Measurements from ENCODE around the gene CTSA.
"Not testable (repeated sequence)": the region's sequence is repeated elsewhere in the genome, so short reads cannot be mapped to it uniquely, and the experiment has no call there.

The CTSA gene

DNA sequence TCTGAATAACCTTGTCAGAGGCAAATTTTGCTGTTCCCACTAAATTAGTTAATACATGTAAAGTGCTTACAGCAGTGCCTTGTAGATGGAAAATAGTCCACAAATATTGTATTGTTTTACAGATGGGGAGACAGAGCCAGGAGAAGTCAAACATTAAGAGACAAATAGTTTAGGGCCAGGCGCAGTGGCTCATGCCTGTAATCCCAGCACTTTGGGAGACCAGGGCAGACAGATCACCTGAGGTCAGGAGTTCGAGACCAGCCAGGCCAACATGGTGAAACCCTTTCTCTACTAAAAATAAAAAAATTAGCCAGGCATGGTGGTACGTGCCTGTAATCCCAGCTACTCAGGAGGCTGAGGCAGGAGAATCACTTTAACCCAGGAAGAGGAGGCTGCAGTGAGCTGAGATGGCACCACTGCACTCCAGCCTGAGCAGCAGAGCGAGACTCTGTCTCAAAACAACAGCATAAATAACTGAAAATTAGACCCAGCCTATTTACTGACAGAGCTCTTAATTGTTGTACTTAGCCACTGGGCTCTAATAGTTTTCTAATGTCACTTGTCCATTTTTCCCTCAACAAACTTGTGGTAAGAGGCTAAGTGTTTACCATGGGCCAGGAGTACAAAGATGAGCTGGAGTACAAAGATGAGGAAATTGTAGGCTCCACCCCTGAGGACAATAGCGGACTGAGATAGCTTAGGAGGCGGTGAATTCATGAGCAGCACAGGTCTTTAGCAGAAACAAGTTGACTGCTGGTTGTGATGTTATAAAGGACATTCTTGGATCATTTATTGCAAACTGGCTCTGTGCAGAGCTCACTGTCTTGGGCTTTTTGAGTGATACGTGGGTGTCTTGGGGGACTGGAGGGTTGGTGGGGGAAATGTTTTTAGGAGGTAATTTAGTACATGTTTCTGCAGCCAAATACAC lies 27.3 kb upstream of the CTSA start:
- H3K4me3 ChIP-seq (ENCODE audit: low read depth, low read length) = no peak overlapping the region

DNA sequence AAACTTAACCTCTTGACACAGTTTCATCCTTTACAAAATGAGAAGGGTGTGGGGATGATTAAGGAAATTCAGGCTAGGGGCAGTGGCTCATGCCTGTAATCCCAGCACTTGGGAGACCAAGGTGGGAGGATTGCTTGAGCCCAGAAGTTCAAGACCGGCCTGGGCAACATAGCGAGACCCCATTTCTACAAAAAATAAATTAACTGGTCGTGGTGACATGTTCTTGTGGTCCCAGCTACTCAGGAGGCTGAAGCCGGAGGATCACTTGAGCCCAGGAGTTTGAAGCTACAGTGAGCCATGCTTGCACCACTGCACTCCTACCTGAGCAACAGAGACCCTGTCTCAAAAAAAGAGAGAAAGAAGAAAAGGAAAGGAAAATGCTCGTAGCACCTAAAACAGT lies 24.7 kb upstream of the CTSA start:
- no peak overlapping the region for H3K4me3 ChIP-seq (ENCODE audit: low read depth, low read length)

DNA sequence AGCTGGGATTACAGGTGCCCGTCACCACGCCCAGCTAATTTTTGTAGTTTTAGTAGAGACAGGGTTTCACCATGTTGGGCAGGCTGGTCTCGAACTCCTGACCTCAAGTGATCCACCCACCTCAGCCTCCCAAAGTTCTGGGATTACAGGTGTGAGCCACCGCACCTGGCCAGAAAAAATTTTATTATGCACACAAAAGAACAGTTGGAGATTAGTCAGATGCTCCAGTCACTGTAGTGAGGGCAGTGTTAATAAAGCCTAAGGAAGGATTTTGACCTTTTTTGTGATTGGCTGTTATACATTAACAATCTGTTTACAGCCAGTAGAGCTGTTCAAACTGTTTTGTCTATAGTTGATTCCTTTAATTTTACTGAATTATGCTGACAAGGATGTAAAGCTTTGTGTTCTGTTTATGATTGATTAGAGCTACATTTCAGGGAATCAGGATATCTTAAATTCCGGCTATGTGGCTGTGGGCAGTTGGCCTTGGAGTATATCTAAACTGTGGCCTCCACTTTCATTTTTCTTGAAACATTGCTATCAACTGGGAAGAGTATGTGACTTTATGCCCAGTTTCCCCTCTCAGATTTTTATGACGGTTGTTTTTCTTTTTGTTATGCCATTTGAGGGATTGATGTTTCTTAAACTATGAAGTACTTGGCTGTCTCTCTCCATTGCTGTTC lies 23.9 kb upstream of the CTSA start:
- H3K4me3 ChIP-seq (ENCODE audit: low read depth, low read length) = no peak overlapping the region

DNA sequence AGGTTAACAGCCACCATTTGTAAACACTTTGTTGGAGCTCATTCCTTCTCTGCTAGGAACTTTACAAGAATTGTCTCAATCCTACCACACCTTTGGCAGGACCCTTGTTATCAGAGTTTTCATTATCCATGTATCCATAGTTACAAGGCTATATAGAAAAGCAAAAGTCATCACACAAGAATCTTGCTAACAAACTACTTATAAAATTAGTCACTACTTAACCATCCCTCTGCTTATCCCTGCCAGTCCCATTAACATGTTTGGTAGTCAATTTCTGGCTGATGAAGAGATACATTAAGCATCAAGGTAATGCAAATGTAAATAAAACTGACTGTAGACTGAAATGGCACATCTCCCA lies 23.3 kb upstream of the CTSA start:
- H3K4me3 ChIP-seq (ENCODE audit: low read depth, low read length) = no peak overlapping the region

DNA sequence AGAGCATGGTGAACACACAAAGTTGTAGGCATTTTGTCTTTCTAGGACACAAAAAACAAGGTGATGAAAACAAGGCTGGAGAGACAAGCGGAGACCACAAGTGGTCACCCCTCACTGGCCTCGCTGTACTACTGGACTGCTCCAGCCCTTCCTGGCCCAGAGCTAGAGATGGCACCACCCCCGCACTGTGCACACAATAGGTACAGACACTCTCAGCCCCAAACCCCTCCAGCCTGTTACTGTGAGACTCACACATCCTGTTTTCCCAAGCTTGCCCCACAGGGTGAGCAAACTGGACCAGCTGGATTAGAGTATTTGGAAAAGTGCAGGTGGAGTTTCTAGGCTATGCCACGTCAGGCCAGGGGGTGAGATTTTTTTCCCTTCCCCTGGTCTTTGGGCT lies 18.5 kb upstream of the CTSA start:
- H3K4me3 ChIP-seq (ENCODE audit: low read depth, low read length) = no peak overlapping the region

DNA sequence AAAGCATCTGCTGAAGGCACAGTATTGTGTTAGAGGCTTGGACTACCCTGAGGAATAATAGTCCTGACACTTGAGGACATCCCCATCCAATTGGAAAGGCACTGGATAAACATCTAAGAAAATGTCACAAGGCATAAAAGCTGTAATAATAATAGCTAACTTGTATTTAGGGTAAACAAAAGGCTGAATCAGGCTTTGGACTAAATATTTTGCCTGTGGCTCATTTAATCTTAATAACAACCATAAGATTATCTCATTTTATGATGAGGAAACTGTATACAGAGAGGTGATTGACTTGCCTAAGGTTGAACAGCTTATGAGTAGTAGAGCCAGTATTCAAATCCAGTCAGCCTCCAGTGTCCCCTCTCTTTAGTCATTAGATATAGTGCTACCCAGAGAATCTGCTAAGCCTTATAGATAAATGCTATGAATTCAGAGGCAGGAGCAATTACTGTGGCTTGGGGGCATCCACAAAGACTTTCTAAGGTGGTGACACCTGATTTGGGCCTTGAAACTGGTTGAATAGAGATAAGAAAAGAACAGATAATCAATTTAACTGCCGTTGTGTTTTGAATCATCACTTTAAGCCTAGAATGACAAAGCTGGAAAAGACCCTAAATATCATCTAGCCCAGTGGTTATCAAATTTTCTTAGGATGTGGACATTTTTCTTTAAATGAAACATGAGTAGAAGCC lies 17.6 kb upstream of the CTSA start:
- no peak overlapping the region for H3K4me3 ChIP-seq (ENCODE audit: low read depth, low read length)

DNA sequence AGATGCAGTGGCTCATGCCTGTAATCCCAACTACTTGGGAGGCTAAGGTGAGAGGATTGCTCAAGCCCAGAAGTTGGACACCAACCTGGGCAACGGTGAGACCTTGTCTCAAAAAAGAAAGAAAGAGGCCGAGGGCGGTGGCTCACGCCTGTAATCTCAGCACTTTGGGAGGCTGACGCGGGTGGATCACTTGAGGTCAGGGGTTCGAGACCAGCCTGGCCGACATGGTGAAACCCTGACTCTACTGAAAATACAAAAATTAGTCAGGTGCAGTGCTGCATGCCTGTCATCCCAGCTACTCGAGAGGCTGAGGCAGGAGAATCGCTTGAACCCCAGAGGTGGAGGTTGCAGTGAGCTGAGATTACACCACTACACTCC lies 17.0 kb upstream of the CTSA start:
- not testable (repeated sequence) for H3K4me3 ChIP-seq (ENCODE audit: low read depth, low read length)

DNA sequence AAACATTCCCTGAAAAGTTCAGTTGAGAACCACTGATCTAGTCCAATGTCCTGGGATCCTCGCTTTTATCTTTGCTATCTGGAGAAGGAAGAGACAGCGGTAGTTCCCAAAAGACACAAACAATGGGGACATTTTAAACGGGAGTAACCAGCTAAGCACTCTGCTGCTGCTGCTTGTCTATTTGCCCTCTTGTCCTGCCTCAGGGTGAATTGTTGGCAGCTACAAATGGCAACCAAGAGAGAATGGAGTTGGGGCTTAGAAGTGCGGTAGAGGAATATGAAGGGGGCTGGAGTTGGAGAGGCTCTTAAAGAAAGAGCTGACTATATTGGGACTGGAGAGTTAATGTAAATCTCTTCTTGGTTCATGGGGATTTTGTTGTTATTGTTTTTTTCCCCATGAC lies 16.6 kb upstream of the CTSA start:
- H3K4me3 ChIP-seq (ENCODE audit: low read depth, low read length) = no peak overlapping the region

DNA sequence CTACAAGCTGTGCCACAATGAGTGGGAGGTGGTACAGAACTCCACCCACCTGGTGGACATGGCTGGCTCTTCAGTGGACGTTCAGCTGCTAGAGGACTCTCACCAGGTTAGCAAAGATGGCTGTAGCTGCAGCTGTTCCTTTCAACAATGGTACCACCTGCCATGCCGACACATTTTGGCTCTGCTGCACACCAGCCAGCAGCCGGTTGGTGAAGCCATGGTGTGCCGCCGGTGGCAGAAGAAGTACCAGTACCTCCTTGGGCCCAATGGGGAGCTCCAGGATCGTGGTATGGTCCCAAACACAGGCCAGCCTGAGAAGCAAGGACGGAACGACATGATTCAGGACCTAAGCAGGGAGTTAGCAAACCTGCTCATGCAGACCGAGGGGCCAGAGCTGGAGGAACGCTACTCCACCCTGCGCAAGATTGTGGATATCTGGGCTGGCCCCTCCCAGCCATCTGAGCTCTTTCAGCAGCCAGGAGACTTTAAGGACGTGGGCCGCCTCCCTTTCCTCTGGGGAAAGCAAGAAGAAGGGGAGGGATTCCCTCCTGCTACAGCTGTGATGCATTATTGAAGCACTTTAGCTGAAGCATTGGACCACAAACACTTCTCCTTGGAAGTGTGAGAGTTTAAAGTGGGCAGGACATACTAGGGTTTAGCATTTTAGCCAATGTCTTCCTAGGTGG lies 12.9 kb upstream of the CTSA start:
- H3K4me3 ChIP-seq (ENCODE audit: low read depth, low read length) = no peak overlapping the region

DNA sequence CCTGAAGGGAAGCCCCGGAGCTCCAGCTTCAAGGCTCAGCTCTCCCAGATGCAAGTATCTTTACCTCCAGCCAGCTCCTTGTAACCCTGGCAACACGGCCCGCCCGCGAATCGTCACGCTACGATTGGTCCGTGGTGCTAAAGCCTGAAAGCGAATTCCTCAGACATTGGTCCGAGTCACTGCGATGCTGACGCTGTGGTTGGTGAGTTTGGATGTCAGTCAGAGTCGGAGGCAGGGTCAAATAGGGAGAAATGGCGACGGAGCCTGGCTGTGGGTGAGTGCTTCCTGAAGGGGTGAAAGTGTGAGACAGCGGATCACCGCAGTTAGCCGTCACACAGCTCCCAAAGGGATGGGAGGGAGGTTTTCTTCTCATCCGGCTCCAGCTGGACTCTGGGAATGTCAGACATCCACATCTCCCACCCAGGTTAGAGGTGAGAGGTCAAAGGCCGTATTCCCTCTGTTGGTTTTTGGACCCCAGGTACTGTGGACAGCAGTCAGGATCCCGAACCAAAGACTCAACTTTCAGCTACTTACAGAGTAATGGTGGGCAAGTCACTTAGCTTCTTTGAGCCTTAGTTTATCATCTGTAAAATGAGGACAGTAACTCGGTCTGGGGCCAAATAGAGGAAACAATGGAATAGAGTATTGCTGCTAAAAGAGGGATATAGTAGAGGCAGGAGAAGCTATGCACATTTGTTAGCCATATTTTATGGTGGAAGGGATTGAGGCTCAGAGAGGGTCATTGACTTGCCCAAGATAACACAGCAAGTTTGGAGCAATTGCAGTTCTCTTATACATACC lies 9.9 kb upstream of the CTSA start, which contains the start of gene ZSWIM1:
ZSWIM1 (plus strand) TSS at position 240 of the 801 bp plus-strand sequence. CDS start 1,366 bp downstream, outside the sequence.
- H3K4me3 ChIP-seq (ENCODE audit: low read depth, low read length) = peak within 1 kb of the TSS; percentile 82

DNA sequence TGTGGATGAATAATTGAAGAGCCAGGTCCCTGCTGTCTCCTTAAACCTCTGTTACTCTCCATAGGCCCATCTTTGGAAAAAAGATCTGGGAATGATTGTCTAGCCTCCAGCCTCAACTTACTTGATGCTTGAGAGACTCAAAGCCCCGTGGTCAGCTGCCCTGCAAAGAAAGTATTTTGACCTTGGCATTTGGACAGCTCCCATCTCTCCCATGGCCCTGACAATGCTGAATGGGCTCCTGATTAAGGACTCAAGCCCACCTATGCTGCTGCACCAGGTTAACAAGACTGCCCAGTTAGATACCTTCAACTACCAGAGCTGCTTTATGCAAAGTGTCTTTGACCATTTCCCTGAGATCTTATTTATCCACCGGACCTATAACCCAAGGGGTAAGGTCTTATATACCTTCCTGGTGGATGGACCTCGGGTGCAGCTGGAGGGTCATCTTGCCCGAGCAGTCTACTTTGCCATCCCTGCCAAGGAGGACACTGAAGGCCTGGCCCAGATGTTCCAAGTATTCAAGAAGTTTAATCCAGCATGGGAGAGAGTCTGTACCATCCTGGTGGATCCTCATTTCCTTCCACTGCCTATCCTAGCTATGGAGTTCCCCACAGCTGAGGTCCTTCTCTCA lies 8.6 kb upstream of the CTSA start:
- H3K4me3 ChIP-seq (ENCODE audit: low read depth, low read length) = no peak overlapping the region

DNA sequence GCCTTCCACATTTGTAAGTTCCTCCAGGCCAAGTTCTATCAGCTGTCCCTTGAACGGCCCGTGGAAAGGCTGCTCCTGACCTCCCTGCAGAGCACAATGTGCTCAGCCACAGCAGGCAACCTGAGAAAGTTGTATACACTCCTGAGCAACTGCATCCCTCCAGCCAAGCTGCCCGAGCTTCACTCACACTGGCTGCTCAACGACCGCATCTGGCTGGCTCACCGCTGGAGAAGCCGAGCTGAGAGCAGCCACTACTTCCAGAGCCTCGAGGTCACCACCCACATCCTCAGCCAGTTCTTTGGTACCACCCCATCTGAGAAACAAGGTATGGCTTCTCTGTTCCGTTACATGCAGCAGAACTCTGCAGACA lies 8.1 kb upstream of the CTSA start:
- H3K4me3 ChIP-seq (ENCODE audit: low read depth, low read length) = no peak overlapping the region

DNA sequence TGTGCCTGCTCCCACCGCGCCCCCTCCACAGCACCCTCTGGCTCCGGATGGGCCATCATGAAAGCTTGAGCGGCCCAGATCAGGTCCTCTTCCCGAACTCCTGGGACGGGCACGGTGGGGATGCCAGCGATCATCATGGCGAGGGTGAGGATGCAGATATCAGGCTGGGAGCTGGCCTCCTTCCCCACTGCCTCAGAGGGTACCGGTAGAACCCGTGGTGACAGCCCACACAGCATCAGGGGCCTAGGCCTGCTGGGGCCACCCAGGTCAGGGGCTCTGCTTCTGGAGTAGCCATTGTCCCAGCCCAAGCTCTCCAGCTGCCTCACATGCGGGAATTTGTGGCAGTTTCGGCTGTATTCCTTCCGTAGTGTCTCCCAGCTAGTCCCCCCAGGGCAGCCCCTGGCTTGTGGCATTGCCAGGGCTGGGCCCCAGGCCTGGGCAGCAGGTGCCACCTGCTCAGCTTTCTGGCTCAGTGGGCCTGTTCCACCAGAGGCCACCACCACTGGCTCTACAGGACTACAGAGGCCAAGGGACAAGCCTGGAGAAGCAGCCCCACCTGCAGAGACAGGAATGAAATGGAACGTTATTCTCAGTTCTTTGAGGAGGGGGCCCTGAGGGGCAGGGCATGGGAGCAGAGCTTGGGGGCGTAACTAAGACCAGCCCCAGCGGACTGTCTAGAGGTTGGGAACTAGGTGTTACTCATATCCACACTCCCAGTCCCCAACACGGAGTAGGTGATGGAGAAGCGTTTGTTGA lies 4.4 kb upstream of the CTSA start:
- H3K4me3 ChIP-seq (ENCODE audit: low read depth, low read length) = no peak overlapping the region

DNA sequence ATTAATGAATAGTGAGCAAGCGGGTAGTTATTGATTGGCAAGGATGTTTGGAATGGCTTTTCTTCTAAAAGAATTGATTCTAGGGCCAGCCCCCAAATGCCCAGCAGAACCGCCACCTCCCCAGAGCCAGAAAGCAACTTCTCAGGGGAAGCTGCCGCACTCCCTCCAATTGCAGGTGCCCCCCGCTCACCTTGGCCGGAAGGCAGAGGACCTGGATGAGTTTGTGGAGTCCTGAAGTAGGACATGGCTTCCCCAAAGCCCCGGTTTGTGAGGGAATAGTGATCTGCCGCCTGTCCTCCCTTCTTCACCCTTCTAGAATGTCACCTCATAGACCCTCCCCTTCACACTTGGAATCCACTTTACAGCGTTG lies 3.8 kb upstream of the CTSA start, which contains the start of gene SPATA25:
SPATA25 (minus strand) TSS at position 277 of the 370 bp plus-strand sequence; CDS start at position 245, 32 bp downstream.
- H3K4me3 ChIP-seq (ENCODE audit: low read depth, low read length) = no peak within 1 kb of the TSS

DNA sequence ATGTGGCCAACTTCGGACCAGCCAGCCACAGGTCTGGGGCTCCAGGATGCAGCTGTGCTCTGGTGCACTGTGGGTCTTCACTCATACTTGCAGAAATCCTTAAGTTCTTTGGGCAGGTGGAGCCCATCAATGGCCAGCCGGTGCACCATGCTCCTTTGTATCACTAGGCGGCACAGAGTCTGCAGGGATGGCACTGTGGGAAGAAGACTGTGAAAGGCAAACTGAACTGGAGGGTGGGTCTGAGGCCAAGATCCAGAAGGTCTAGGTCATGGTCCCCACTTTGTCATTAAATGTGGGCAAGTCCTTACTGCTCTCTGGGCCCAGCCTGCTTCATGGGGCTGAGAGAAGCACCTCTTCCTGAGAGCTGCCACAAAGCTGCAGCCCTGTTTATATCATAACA lies 2.5 kb upstream of the CTSA start:
- no peak overlapping the region for H3K4me3 ChIP-seq (ENCODE audit: low read depth, low read length)

DNA sequence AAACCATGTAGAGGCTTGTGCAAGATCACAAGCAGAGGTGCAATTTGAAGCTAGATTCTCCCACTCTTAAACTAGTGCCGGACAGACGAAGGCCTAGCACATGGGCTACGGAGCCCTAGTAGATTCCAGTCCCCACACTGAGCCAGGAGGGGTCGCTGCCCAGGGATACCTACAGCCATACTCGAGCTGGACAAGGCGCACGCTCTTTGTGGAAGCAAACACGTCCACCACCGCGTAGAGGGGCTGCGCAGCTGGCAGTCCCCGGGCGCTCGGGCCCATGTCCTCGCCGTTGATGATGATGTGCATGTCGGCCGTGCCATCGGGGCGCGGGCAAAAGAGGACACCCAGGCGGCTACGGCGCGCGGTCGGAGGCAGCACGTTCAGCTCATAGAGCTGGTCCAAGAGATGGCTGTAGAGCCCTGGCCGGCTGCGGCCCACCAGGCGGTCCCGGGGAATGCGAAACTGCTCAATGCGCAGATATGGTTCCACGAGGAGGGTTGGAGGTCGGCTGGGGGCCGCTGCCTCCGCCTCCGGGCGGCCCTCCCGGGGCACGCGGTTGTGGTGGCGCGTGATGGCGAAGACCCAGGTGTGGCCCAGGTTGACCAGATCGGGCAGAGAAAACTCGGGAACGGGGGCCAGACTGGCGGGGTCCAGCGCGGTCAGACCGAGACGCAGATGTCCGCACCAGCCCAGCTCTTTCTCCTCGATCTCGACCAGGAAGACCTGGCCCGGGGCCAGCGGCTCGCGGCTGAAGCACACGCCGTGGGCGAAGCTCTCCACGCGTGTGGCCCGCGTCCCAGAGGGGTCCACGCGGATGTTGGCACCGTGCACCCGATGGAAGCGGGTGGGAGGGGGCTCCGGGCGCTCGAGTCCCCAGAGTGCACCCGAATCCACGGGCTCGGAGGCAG lies 804 bp upstream of the CTSA start:
- H3K4me3 ChIP-seq (ENCODE audit: low read depth, low read length) = peak overlapping the region; percentile 76

DNA sequence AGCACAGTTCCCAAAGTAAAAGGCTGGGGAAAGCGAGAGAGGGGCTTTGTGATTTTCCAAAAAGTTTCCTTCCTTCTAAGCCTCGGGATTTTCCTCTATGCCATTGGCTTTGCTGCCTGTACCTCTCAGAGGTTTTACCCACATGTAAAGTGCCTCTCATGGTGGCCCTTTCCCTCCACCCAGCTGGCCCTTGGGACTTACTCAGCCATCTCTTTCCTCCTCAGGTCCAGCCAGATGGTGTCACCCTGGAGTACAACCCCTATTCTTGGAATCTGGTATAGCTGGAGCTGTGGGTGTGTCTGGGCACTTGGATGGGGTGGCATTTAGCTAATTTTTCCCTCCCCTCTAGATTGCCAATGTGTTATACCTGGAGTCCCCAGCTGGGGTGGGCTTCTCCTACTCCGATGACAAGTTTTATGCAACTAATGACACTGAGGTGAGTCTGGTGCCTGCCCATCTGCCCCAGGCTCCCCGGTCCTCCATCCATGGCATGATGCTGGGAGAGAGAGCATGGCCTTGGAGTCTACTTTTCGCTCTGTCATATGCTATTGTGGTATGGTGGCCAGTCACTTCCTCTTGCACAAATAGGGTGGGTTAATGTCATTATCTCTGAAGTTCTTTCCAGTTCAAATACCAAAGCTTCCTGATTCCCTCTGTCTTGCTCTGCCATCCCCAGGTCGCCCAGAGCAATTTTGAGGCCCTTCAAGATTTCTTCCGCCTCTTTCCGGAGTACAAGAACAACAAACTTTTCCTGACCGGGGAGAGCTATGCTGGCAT lies 1.1 kb downstream of the CTSA start:
- peak overlapping the region; percentile 76 for H3K4me3 ChIP-seq (ENCODE audit: low read depth, low read length)

Measured in iPS-11a (cell line).